Measurements from ENCODE around the gene ABHD2.
"Not testable (repeated sequence)": the region's sequence is repeated elsewhere in the genome, so short reads cannot be mapped to it uniquely, and the experiment has no call there.

The ABHD2 gene

GRCh38 chr15:89099968-89100367 lies 11.7 kb downstream of the ABHD2 start:
- DNase-seq = no peak

DNA sequence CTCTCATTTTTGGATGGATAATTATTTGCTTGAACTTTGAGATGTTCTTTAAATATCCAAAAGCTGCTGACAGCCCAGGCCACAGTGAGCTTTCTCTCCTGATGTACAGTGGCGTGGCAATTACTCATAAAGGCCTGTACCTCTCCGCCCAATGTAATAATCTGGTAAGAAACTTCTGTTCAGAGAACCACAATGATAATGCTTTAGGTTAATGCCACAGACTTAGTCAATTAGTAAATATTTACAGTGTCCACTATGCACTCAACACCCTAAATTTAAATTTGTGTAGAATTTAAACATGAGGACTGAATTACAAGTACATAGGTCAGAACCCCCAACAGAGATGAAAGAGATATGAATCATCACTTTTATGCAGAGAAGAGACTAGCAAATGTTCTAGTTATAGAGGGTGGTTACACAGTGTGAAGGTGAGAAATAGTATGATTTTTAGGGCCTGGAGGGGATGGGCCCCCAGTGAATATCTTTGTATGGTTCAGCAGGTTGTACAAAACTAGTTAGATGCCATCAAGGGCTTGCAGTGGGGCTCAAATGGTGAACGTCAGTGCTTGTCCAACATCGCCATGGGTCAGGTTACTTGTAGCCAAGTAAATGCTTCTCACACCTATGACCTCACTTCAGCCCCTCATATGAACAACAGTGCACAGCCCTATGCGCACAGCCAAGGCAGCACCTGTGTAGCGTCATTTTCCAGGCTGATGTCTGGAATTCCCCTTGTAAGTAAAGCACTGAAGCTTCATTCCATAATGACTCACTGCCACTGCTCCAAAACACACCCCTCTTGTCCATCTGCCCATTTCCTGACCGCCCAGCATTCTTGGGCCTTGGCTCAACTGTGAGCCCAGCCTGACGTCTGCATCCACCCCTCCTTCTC lies 13.3 kb downstream of the ABHD2 start:
- DNase-seq = no peak

GRCh38 chr15:89103481-89104171 lies 15.4 kb downstream of the ABHD2 start:
- DNase-seq = no peak

- no peak for DNase-seq
Observed at GRCh38 chr15:89104172-89104564, 15.9 kb downstream of the ABHD2 start.

DNA sequence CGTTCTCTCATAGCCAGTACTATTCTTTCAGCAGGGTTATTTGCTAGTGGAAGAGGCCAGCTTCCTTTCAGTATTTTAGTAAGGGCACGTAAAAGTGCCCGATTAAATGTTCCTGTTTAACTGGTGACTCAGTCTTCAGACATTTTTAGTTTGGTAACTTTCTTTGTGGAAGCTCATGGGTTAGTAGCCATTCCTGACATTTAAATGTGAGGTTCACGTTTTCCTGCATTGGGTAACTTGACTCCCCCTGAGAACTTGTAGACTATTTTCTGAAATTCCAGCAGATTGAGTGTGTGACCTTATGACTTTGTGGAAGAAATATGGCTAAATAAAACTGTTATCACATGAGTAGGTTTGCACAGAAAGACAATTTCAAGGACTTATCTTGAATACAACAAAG lies 16.9 kb downstream of the ABHD2 start:
- DNase-seq = no peak

GRCh38 chr15:89106200-89106599 lies 17.9 kb downstream of the ABHD2 start:
- no peak for DNase-seq

DNA sequence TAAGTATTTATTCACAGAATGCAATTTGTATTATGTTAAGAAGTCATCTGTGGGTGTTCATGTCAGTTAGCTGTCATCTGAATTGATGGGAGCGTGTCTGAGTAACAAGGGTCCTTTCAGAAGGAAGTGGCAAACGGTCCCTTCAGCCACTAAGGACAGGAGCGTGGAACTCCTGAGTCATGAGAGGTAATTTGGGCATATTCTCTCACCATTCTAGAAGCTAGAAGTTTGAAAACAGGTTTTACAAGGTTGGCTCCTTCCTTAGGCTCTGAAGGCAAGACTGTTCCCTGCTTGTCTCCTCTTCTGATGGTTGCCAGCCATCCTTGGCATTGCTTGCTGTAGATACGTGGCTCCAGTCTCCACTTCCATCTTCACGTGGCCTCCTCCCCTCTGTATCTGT lies 19.7 kb downstream of the ABHD2 start:
- no peak for DNase-seq

- DNase-seq = no peak
Observed at GRCh38 chr15:89108835-89109234, 20.6 kb downstream of the ABHD2 start.

DNA sequence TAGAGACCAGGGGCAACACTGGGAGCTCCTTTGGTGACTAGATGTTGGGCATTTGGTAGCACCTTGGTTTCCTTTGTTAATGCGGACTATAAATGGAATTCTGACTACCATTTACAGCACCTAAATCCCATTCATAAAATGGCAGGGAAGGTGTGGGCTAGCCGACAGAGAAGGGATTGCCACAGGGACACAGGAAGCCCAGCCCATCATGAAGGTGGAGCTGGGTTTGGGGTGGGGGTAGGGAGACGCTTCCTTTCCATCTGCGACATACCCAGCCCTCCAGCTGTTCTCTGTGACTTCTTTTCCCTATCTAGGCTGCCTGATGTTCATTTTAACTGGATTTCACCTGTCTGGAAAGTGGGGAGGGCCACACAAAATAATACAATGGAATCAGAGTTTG lies 21.0 kb downstream of the ABHD2 start:
- DNase-seq = no peak

- DNase-seq = no peak
Observed at GRCh38 chr15:89110060-89110459, 21.8 kb downstream of the ABHD2 start.

DNA sequence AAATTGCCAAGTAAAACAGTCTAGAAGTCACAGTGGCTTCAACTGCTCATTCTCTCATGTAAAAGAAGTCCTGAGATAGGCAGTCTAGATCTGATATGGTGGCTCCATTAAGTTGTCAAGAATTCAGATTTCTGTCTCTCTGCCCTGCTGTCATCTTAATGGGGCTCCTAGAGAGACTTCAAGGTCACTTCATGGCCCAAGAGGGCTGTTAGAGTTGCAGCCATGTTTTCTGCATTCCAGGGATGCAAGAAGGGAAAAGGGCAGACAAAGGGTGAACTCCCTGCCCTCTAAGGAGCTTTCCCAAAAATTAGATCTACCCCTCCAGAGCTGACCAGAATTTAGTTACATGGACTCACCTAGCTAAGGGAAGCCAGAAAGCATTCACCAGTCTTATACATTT lies 23.1 kb downstream of the ABHD2 start:
- no peak for DNase-seq

GRCh38 chr15:89111961-89112340 lies 23.7 kb downstream of the ABHD2 start:
- DNase-seq = no peak

GRCh38 chr15:89112341-89112971 lies 24.2 kb downstream of the ABHD2 start:
- DNase-seq = no peak

DNA sequence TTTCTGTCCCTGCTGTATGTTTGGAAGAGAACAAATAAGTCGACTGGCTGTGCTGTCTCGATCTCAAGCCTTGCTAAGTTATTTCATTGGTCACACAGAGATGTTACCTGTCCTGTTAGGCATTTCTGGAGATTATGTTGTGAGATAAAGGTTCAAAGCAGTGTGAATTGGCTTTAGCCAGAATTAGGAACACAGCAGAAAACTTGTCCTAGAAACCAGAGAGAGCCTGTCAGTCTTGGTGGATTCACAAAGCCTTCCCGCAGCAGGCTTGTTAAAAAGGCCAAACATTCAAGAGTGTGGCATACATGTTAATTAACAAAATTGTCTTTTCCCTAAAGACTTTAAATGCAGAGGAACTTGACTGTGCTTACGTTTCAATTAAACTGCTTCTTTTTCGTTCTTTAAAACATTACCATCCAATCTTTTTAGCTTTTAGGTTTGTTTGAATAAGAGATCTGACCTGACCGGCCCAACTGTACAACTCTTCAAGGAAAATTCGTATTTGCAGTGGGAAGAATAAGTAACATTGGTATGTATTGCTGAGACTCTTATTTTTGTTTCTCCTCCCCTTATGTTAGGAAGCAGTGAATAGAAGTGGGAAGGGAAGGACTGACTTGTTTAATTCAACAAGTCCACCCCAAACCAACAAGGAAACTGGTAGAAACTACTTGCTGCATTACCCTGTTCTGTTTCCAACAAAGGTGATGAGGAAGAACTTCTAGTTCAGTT lies 25.2 kb downstream of the ABHD2 start:
- no peak for DNase-seq

- DNase-seq = peak; percentile 11
Observed at GRCh38 chr15:89114990-89115389, 26.7 kb downstream of the ABHD2 start.

- DNase-seq = no peak
Observed at GRCh38 chr15:89115547-89115946, 27.3 kb downstream of the ABHD2 start.

DNA sequence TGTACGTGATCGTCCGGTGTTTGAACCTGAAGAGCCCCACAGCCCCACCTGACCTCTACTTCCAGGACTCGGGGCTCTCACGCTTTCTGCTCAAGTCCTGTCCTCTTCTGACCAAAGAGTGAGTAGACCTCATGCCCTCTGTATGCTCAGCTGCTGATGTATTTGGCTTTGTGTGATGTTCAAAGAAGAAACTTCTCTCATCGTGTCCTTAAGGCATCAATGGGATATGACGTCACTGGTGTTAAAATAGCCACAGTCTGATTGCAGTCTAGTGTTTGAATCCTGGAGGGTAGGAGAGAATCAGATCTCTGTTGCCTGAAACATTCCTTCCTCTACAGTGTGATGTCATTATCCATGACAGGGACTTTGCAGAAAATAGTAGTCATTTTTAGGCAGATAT lies 28.1 kb downstream of the ABHD2 start:
- DNase-seq = no peak

- no peak for DNase-seq
Observed at GRCh38 chr15:89117790-89118189, 29.5 kb downstream of the ABHD2 start.

- DNase-seq = no peak
Observed at GRCh38 chr15:89118481-89118989, 30.3 kb downstream of the ABHD2 start.

GRCh38 chr15:89119489-89120478 lies 31.5 kb downstream of the ABHD2 start:
- DNase-seq = no peak

DNA sequence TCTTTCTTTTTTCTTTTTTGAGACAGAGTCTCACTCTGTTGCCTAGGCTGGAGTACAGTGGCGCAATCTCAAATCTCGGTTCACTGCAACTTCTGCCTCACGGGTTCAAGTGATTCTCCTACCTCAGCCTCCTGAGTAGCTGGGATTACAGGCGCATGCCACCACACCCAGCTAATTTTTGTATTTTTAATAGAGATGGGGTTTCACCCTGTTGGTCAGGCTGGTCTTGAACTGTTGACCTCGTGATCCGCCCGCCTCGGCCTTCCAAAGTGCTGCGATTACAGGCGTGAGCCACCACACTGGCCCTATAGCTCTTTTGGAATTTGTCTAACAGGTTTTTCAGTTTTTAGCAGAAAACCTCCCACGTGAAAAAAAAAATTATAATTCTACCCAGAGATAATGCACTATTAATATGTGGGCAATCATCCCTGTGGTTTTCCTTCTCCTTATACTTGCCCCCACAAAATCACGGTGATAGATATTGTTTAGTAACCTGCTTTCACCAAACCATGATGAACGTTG lies 32.3 kb downstream of the ABHD2 start:
- not testable (repeated sequence) for DNase-seq
